CD4-positive, alpha-beta memory T cell (primary cell): ENCODE data around the gene ALK. TPM values are rescaled to one million over a fixed set of nuclear protein-coding genes. Genes with fewer than 3 reads are reported as not detected.

Source experiments
- CTCF ChIA-PET: fragments of 350-600 bp; sonication (Branson Sonifier 250); formaldehyde crosslinking; loops from one replicate; lab custom pipeline; 2021; ENCODE audit warnings: inconsistent platforms; ENCODE audit not compliant: partially characterized antibody; lab: Charles Lee
- POLR2A ChIA-PET: fragments of 350-600 bp; sonication (Branson Sonifier 250); formaldehyde crosslinking; loops from one replicate; lab custom pipeline; 2021; ENCODE audit not compliant: partially characterized antibody; lab: Charles Lee
- DNase-seq, 5 donors: peaks; one replicate each; pipeline versions ENCODE4 v3.0.0 to v3.0.0-alpha.2; 2020 to 2022; ENCODE audit warnings: mixed read lengths in 1 of 5
- H3K27ac ChIP-seq: one replicate; pipeline ENCODE4 v1.7.0; 2013; ENCODE audit warnings: low read depth, low read length
- H3K27me3 ChIP-seq: 2 replicates; pipeline ENCODE4 v1.7.0; 2013; ENCODE audit warnings: mild to moderate bottlenecking, low read length, moderate library complexity; ENCODE audit not compliant: insufficient read depth
- H3K36me3 ChIP-seq: 2 replicates; pipeline ENCODE4 v1.7.0; 2013; ENCODE audit warnings: mild to moderate bottlenecking, low read length, moderate library complexity; ENCODE audit not compliant: insufficient read depth
- H3K4me1 ChIP-seq: 2 replicates; pipeline ENCODE4 v1.7.0; 2013; ENCODE audit warnings: mild to moderate bottlenecking, low read length, moderate library complexity; ENCODE audit not compliant: insufficient read depth
- H3K4me3 ChIP-seq, 2 donors: one replicate each; pipeline ENCODE4 v1.7.0; 2013; ENCODE audit warnings: low read length in 2 of 2, mild to moderate bottlenecking in 1 of 2
- H3K9me3 ChIP-seq, 2 donors: one replicate each; pipeline ENCODE4 v1.7.0; 2013; ENCODE audit warnings: low read length in 2 of 2, control low read depth in 1 of 2; ENCODE audit not compliant: control insufficient read depth in 1 of 2
- H3K27ac Mint-ChIP-seq, 7 donors: one replicate each; pipeline ENCODE4 v1.8.0; 2020 to 2021; ENCODE audit warnings: mixed read lengths in 7 of 7, mild to moderate bottlenecking in 6 of 7, inconsistent platforms in 3 of 7, moderate library complexity in 3 of 7
- H3K27me3 Mint-ChIP-seq, 2 donors: one replicate each; pipeline ENCODE4 v1.8.0; 2020 to 2021; ENCODE audit warnings: mixed read lengths in 2 of 2
- H3K36me3 Mint-ChIP-seq, 2 donors: one replicate each; pipeline ENCODE4 v1.8.0; 2020 to 2021; ENCODE audit warnings: mixed read lengths in 2 of 2, inconsistent platforms in 1 of 2, mild to moderate bottlenecking in 1 of 2
- H3K4me1 Mint-ChIP-seq, 4 donors: one replicate each; pipeline ENCODE4 v1.8.0; 2020 to 2021; ENCODE audit warnings: mixed read lengths in 4 of 4, mild to moderate bottlenecking in 1 of 4
- H3K4me3 Mint-ChIP-seq, 8 donors: one replicate each; pipeline ENCODE4 v1.8.0; 2020 to 2021; ENCODE audit warnings: mixed read lengths in 8 of 8, mild to moderate bottlenecking in 7 of 8, moderate library complexity in 6 of 8, inconsistent platforms in 3 of 8
- H3K9me3 Mint-ChIP-seq, 8 donors: one replicate each; pipeline ENCODE4 v1.8.0; 2020 to 2021; ENCODE audit warnings: mixed read lengths in 8 of 8, mild to moderate bottlenecking in 5 of 8, inconsistent platforms in 3 of 8, moderate library complexity in 1 of 8
- intact Hi-C: fragments of 100-400 bp; cut with micrococcal nuclease; formaldehyde crosslinking; loops from one replicate; pipeline ENCODE4 v1.15.1; 2023
- polyA plus RNA-seq, 2 donors: library from polyadenylated mRNA; unstranded; fragments of 300-500 nt; fragmentation: Illumina TruSeq; gene quantifications; one replicate each; pipeline ENCODE4 v1.2.3, GENCODE V29; 2021
- total RNA-seq, 2 experiments: library from RNA; stranded (reverse); gene quantifications; one replicate each; pipeline ENCODE4 v1.2.3, GENCODE V29; 2021

The ALK gene
- total and polyA plus RNA-seq, 4 experiments from 2014 or later, result 0.07 TPM; not detected in 3

- no peaks in the 10 kb centered on the region for H3K27me3 ChIP-seq
- no peaks in the 10 kb centered on the region for H3K36me3 ChIP-seq
- peaks cover 11 to 22% of the 10 kb centered on the region in 2 donors for H3K27me3 Mint-ChIP-seq
- no peaks in the 10 kb centered on the region for H3K9me3 ChIP-seq
- H3K4me1 Mint-ChIP-seq, result no peaks in the 10 kb centered on the region
- peaks cover 0 to 5% (median under 1%) of the 10 kb centered on the region in 8 donors for H3K9me3 Mint-ChIP-seq
- no peaks in the 10 kb centered on the region for H3K36me3 Mint-ChIP-seq
- intact Hi-C loops, result no loop called here
- no peak overlapping the region for H3K27ac Mint-ChIP-seq
- DNase-seq, result no peak
- H3K27ac ChIP-seq, result no peak overlapping the region
- H3K4me1 ChIP-seq, result no peaks in the 10 kb centered on the region
- ChIA-PET POLR2A (no interaction called here), CTCF (no interaction called here)
- no peak overlapping the region for H3K4me3 Mint-ChIP-seq
- no peak overlapping the region for H3K4me3 ChIP-seq
These were observed 118.4 kb downstream of the ALK start for GRCh38 chr2:29802986-29803385.

GRCh38 chr2:29799628-29800027, 121.8 kb downstream of the ALK start:
- intact Hi-C loops, result no loop called here
- Mint-ChIP-seq H3K27ac (no peak overlapping the region), H3K27me3 (peaks cover 5 to 6% of the 10 kb centered on the region in 2 donors), H3K4me1 (no peaks in the 10 kb centered on the region), H3K36me3 (no peaks in the 10 kb centered on the region), H3K9me3 (peaks cover 0 to 2% (median 0%) of the 10 kb centered on the region in 8 donors), H3K4me3 (no peak overlapping the region)
- Histone ChIP-seq H3K4me1 (no peaks in the 10 kb centered on the region), H3K27me3 (no peaks in the 10 kb centered on the region), H3K27ac (no peak overlapping the region), H3K4me3 (no peak overlapping the region), H3K9me3 (no peaks in the 10 kb centered on the region), H3K36me3 (no peaks in the 10 kb centered on the region)
- ChIA-PET CTCF (no interaction called here), POLR2A (no interaction called here)
- DNase-seq, result no peak

- Mint-ChIP-seq H3K27ac (no peak overlapping the region), H3K9me3 (peaks cover 0 to 2% (median 0%) of the 10 kb centered on the region in 8 donors), H3K4me1 (no peaks in the 10 kb centered on the region), H3K4me3 (no peak overlapping the region), H3K27me3 (peaks cover 4 to 11% of the 10 kb centered on the region in 2 donors), H3K36me3 (no peaks in the 10 kb centered on the region)
- POLR2A ChIA-PET, result no interaction called here
- Histone ChIP-seq H3K4me3 (no peak overlapping the region), H3K4me1 (no peaks in the 10 kb centered on the region), H3K27me3 (no peaks in the 10 kb centered on the region), H3K36me3 (no peaks in the 10 kb centered on the region), H3K9me3 (no peaks in the 10 kb centered on the region), H3K27ac (no peak overlapping the region)
- DNase-seq, result no peak
- intact Hi-C loops, result no loop called here
- CTCF ChIA-PET, result no interaction called here
These were observed 123.5 kb downstream of the ALK start for GRCh38 chr2:29797916-29798315.

- POLR2A ChIA-PET, result no interaction called here
- Mint-ChIP-seq H3K36me3 (no peaks in the 10 kb centered on the region), H3K27ac (no peak overlapping the region), H3K9me3 (peaks cover 0 to 3% (median 0%) of the 10 kb centered on the region in 8 donors), H3K4me3 (no peak overlapping the region), H3K4me1 (no peaks in the 10 kb centered on the region), H3K27me3 (peaks cover 4 to 10% of the 10 kb centered on the region in 2 donors)
- Histone ChIP-seq H3K36me3 (no peaks in the 10 kb centered on the region), H3K4me1 (no peaks in the 10 kb centered on the region), H3K27ac (no peak overlapping the region), H3K9me3 (no peaks in the 10 kb centered on the region), H3K27me3 (no peaks in the 10 kb centered on the region), H3K4me3 (no peak overlapping the region)
- intact Hi-C loops, result no loop called here
- DNase-seq, result no peak
- CTCF ChIA-PET, result no interaction called here
These were observed 124.9 kb downstream of the ALK start for GRCh38 chr2:29796446-29796845.

GRCh38 chr2:29789911-29790485, 131.4 kb downstream of the ALK start:
- Mint-ChIP-seq H3K27ac (no peak overlapping the region), H3K9me3 (peaks cover 0 to 5% (median 2%) of the 10 kb centered on the region in 8 donors), H3K36me3 (no peaks in the 10 kb centered on the region), H3K4me3 (no peak overlapping the region), H3K4me1 (no peaks in the 10 kb centered on the region), H3K27me3 (peaks cover 4 to 14% of the 10 kb centered on the region in 2 donors)
- H3K4me1 ChIP-seq, result no peaks in the 10 kb centered on the region
- DNase-seq, result no peak
- intact Hi-C loops, result no loop called here
- H3K9me3 ChIP-seq, result no peaks in the 10 kb centered on the region
- ChIA-PET POLR2A (no interaction called here), CTCF (no interaction called here)
- no peak overlapping the region for H3K27ac ChIP-seq
- no peaks in the 10 kb centered on the region for H3K27me3 ChIP-seq
- no peak overlapping the region for H3K4me3 ChIP-seq
- no peaks in the 10 kb centered on the region for H3K36me3 ChIP-seq

GRCh38 chr2:29787473-29788465, 133.6 kb downstream of the ALK start:
- Histone ChIP-seq H3K4me1 (no peaks in the 10 kb centered on the region), H3K27ac (no peak overlapping the region), H3K4me3 (no peak overlapping the region), H3K9me3 (no peaks in the 10 kb centered on the region), H3K36me3 (no peaks in the 10 kb centered on the region), H3K27me3 (no peaks in the 10 kb centered on the region)
- intact Hi-C loops, result no loop called here
- peak overlapping the region in 1 of 7 donors; percentile 8 for H3K27ac Mint-ChIP-seq
- ChIA-PET POLR2A (no interaction called here), CTCF (no interaction called here)
- peaks cover 0 to 5% (median 2%) of the 10 kb centered on the region in 8 donors for H3K9me3 Mint-ChIP-seq
- H3K36me3 Mint-ChIP-seq, result no peaks in the 10 kb centered on the region
- no peaks in the 10 kb centered on the region for H3K4me1 Mint-ChIP-seq
- H3K27me3 Mint-ChIP-seq, result peaks cover 9 to 13% of the 10 kb centered on the region in 2 donors
- no peak overlapping the region for H3K4me3 Mint-ChIP-seq
- no peak for DNase-seq

GRCh38 chr2:29786361-29786760, 135.0 kb downstream of the ALK start:
- intact Hi-C loops, result no loop called here
- H3K4me3 Mint-ChIP-seq, result no peak overlapping the region
- H3K4me1 Mint-ChIP-seq, result no peaks in the 10 kb centered on the region
- Histone ChIP-seq H3K27ac (no peak overlapping the region), H3K27me3 (no peaks in the 10 kb centered on the region), H3K9me3 (no peaks in the 10 kb centered on the region), H3K36me3 (no peaks in the 10 kb centered on the region), H3K4me1 (no peaks in the 10 kb centered on the region), H3K4me3 (no peak overlapping the region)
- H3K27me3 Mint-ChIP-seq, result peaks cover 10 to 14% of the 10 kb centered on the region in 2 donors
- POLR2A ChIA-PET, result no interaction called here
- H3K9me3 Mint-ChIP-seq, result peaks cover 0 to 5% (median 1%) of the 10 kb centered on the region in 8 donors
- DNase-seq, result no peak
- CTCF ChIA-PET, result no interaction called here
- no peak overlapping the region for H3K27ac Mint-ChIP-seq
- H3K36me3 Mint-ChIP-seq, result no peaks in the 10 kb centered on the region
